ENCODE data around the gene CAPZA1.

The CAPZA1 gene

GRCh38 chr1:112599477-112599876 lies 20.2 kb upstream of the CAPZA1 start:
- Histone ChIP-seq H2BK12ac (ENCODE audit: low read length) (no peak overlapping the region), H3K27ac (ENCODE audit: low read depth, low read length) (no peak overlapping the region), H3K4me3 (ENCODE audit: low read depth, low read length) (no peak overlapping the region), H3K9me3 (ENCODE audit: insufficient read depth, low read depth, low read length) (no peaks in the 10 kb centered on the region), H3K79me1 (ENCODE audit: low read length) (no peaks in the 10 kb centered on the region), H4K12ac (ENCODE audit: low read depth, low read length) (no peak overlapping the region), H3K4me2 (ENCODE audit: low read length) (no peak overlapping the region), H2AFZ (ENCODE audit: insufficient read depth, low read length, poor library complexity) (no peak overlapping the region), H3K79me2 (ENCODE audit: control insufficient read depth, insufficient read depth, low read length, poor library complexity) (no peaks in the 10 kb centered on the region), H3K23ac (ENCODE audit: low read length) (no peak overlapping the region), H3K14ac (ENCODE audit: low read length) (no peak overlapping the region), H3K18ac (ENCODE audit: low read length) (no peak overlapping the region), H3K27me3 (ENCODE audit: insufficient read depth, low read length) (no peaks in the 10 kb centered on the region), H4K91ac (ENCODE audit: low read depth, low read length) (no peak overlapping the region), H3K9ac (ENCODE audit: low read length) (no peak overlapping the region), H3K4me1 (ENCODE audit: control insufficient read depth in 1 of 2, insufficient read depth in 2 of 2, low read length in 2 of 2) (no peaks in the 10 kb centered on the region), H3K36me3 (ENCODE audit: control insufficient read depth in 1 of 2, insufficient read depth in 2 of 2, low read length in 2 of 2) (peaks cover 0 to 10% of the 10 kb centered on the region in 2 experiments), H4K8ac (ENCODE audit: low read depth, low read length) (no peak overlapping the region), H3K4ac (ENCODE audit: low read depth, low read length) (no peak overlapping the region), H2AK5ac (ENCODE audit: low read length) (no peak overlapping the region), H2BK120ac (ENCODE audit: insufficient read depth, low read length, poor library complexity) (no peak overlapping the region), H2BK5ac (ENCODE audit: low read depth, low read length, poor library complexity) (no peak overlapping the region)
- DNase-seq, result no peak
- WGBS (ENCODE audit: extremely low coverage, insufficient coverage, insufficient read length), result no CpG with 5 or more reads among the region's 4 CpGs

- no peak overlapping the region for H3K27ac ChIP-seq (ENCODE audit: low read depth, low read length)
- H2BK120ac ChIP-seq (ENCODE audit: insufficient read depth, low read length, poor library complexity), result no peak overlapping the region
- H3K23ac ChIP-seq (ENCODE audit: low read length), result no peak overlapping the region
- H3K4me2 ChIP-seq (ENCODE audit: low read length), result no peak overlapping the region
- H3K9me3 ChIP-seq (ENCODE audit: insufficient read depth, low read depth, low read length), result no peaks in the 10 kb centered on the region
- H3K79me2 ChIP-seq (ENCODE audit: control insufficient read depth, insufficient read depth, low read length, poor library complexity), result no peaks in the 10 kb centered on the region
- H3K36me3 ChIP-seq (ENCODE audit: control insufficient read depth in 1 of 2, insufficient read depth in 2 of 2, low read length in 2 of 2), result peaks cover 8 to 14% of the 10 kb centered on the region in 2 experiments
- H3K18ac ChIP-seq (ENCODE audit: low read length), result no peak overlapping the region
- no peak for DNase-seq
- H2AK5ac ChIP-seq (ENCODE audit: low read length), result no peak overlapping the region
- no peak overlapping the region for H3K4ac ChIP-seq (ENCODE audit: low read depth, low read length)
- H3K14ac ChIP-seq (ENCODE audit: low read length), result no peak overlapping the region
- H3K27me3 ChIP-seq (ENCODE audit: insufficient read depth, low read length), result no peaks in the 10 kb centered on the region
- no peaks in the 10 kb centered on the region for H3K79me1 ChIP-seq (ENCODE audit: low read length)
- H3K4me1 ChIP-seq (ENCODE audit: control insufficient read depth in 1 of 2, insufficient read depth in 2 of 2, low read length in 2 of 2), result peaks cover 0 to 3% of the 10 kb centered on the region in 2 experiments
- H2AFZ ChIP-seq (ENCODE audit: insufficient read depth, low read length, poor library complexity), result no peak overlapping the region
- no peak overlapping the region for H2BK5ac ChIP-seq (ENCODE audit: low read depth, low read length, poor library complexity)
- no peak overlapping the region for H3K4me3 ChIP-seq (ENCODE audit: low read depth, low read length)
- no peak overlapping the region for H3K9ac ChIP-seq (ENCODE audit: low read length)
- H4K12ac ChIP-seq (ENCODE audit: low read depth, low read length), result no peak overlapping the region
- H4K91ac ChIP-seq (ENCODE audit: low read depth, low read length), result no peak overlapping the region
- H4K8ac ChIP-seq (ENCODE audit: low read depth, low read length), result no peak overlapping the region
- H2BK12ac ChIP-seq (ENCODE audit: low read length), result no peak overlapping the region
- no CpG with 5 or more reads among the region's 2 CpGs for WGBS (ENCODE audit: extremely low coverage, insufficient coverage, insufficient read length)
These were observed 16.6 kb upstream of the CAPZA1 start for GRCh38 chr1:112603012-112603411.

- Histone ChIP-seq H4K8ac (ENCODE audit: low read depth, low read length) (no peak overlapping the region), H3K9me3 (ENCODE audit: insufficient read depth, low read depth, low read length) (no peaks in the 10 kb centered on the region), H3K27me3 (ENCODE audit: insufficient read depth, low read length) (no peaks in the 10 kb centered on the region), H2AFZ (ENCODE audit: insufficient read depth, low read length, poor library complexity) (no peak overlapping the region), H2BK12ac (ENCODE audit: low read length) (no peak overlapping the region), H3K18ac (ENCODE audit: low read length) (no peak overlapping the region), H3K4me1 (ENCODE audit: control insufficient read depth in 1 of 2, insufficient read depth in 2 of 2, low read length in 2 of 2) (peaks cover 0 to 3% of the 10 kb centered on the region in 2 experiments), H4K12ac (ENCODE audit: low read depth, low read length) (no peak overlapping the region), H2BK120ac (ENCODE audit: insufficient read depth, low read length, poor library complexity) (no peak overlapping the region), H2AK5ac (ENCODE audit: low read length) (no peak overlapping the region), H3K79me1 (ENCODE audit: low read length) (no peaks in the 10 kb centered on the region), H3K9ac (ENCODE audit: low read length) (no peak overlapping the region), H3K4me2 (ENCODE audit: low read length) (no peak overlapping the region), H3K36me3 (ENCODE audit: control insufficient read depth in 1 of 2, insufficient read depth in 2 of 2, low read length in 2 of 2) (peaks cover 8 to 12% of the 10 kb centered on the region in 2 experiments), H3K4me3 (ENCODE audit: low read depth, low read length) (no peak overlapping the region), H2BK5ac (ENCODE audit: low read depth, low read length, poor library complexity) (no peak overlapping the region), H3K23ac (ENCODE audit: low read length) (no peak overlapping the region), H3K14ac (ENCODE audit: low read length) (no peak overlapping the region), H3K4ac (ENCODE audit: low read depth, low read length) (no peak overlapping the region), H3K79me2 (ENCODE audit: control insufficient read depth, insufficient read depth, low read length, poor library complexity) (no peaks in the 10 kb centered on the region), H3K27ac (ENCODE audit: low read depth, low read length) (no peak overlapping the region), H4K91ac (ENCODE audit: low read depth, low read length) (no peak overlapping the region)
- peak; percentile 57 to 68 for DNase-seq
- no CpG with 5 or more reads among the region's 1 CpG for WGBS (ENCODE audit: extremely low coverage, insufficient coverage, insufficient read length)
These were observed 16.1 kb upstream of the CAPZA1 start for GRCh38 chr1:112603541-112603940.

GRCh38 chr1:112605633-112606327 lies 13.9 kb upstream of the CAPZA1 start:
- Histone ChIP-seq H3K9me3 (ENCODE audit: insufficient read depth, low read depth, low read length) (no peaks in the 10 kb centered on the region), H3K9ac (ENCODE audit: low read length) (no peak overlapping the region), H3K79me2 (ENCODE audit: control insufficient read depth, insufficient read depth, low read length, poor library complexity) (no peaks in the 10 kb centered on the region), H3K23ac (ENCODE audit: low read length) (no peak overlapping the region), H3K27ac (ENCODE audit: low read depth, low read length) (no peak overlapping the region), H3K36me3 (ENCODE audit: control insufficient read depth in 1 of 2, insufficient read depth in 2 of 2, low read length in 2 of 2) (peaks cover 12 to 14% of the 10 kb centered on the region in 2 experiments), H3K79me1 (ENCODE audit: low read length) (no peaks in the 10 kb centered on the region), H4K91ac (ENCODE audit: low read depth, low read length) (no peak overlapping the region), H3K18ac (ENCODE audit: low read length) (no peak overlapping the region), H3K14ac (ENCODE audit: low read length) (no peak overlapping the region), H2BK5ac (ENCODE audit: low read depth, low read length, poor library complexity) (no peak overlapping the region), H2AFZ (ENCODE audit: insufficient read depth, low read length, poor library complexity) (no peak overlapping the region), H4K8ac (ENCODE audit: low read depth, low read length) (no peak overlapping the region), H3K27me3 (ENCODE audit: insufficient read depth, low read length) (no peaks in the 10 kb centered on the region), H2BK120ac (ENCODE audit: insufficient read depth, low read length, poor library complexity) (no peak overlapping the region), H3K4ac (ENCODE audit: low read depth, low read length) (no peak overlapping the region), H3K4me1 (ENCODE audit: control insufficient read depth in 1 of 2, insufficient read depth in 2 of 2, low read length in 2 of 2) (peaks cover 0 to 3% of the 10 kb centered on the region in 2 experiments), H2BK12ac (ENCODE audit: low read length) (no peak overlapping the region), H3K4me2 (ENCODE audit: low read length) (no peak overlapping the region), H3K4me3 (ENCODE audit: low read depth, low read length) (no peak overlapping the region), H4K12ac (ENCODE audit: low read depth, low read length) (no peak overlapping the region), H2AK5ac (ENCODE audit: low read length) (no peak overlapping the region)
- no CpG with 5 or more reads among the region's 4 CpGs for WGBS (ENCODE audit: extremely low coverage, insufficient coverage, insufficient read length)
- no peak for DNase-seq
